DOHH2 (cell line): ENCODE measurements around the gene NFIA.

ENCODE experiments used
- H3F3A ChIP-seq: fragments of 200-600 bp; sonication (generic), shearing (Covaris generic); 2 replicates; pipeline ENCODE4 v1.6.0; 2016; ENCODE audit warnings: antibody characterized with exemption, mild to moderate bottlenecking; ENCODE audit not compliant: control insufficient read depth, insufficient read depth
- H3K27ac ChIP-seq: fragments of 200-600 bp; sonication (generic); 2 replicates; pipeline ENCODE4 v1.5.1; 2014; ENCODE audit warnings: low read depth, mild to moderate bottlenecking, low read length, moderate library complexity
- H3K27me3 ChIP-seq: fragments of 200-600 bp; sonication (generic); 2 replicates; pipeline ENCODE4 v1.6.1; 2014; ENCODE audit warnings: mild to moderate bottlenecking, low read length, mixed read lengths; ENCODE audit not compliant: control insufficient read depth
- H3K36me3 ChIP-seq: fragments of 200-600 bp; sonication (generic); 2 replicates; pipeline ENCODE4 v1.6.1; 2014; ENCODE audit warnings: mild to moderate bottlenecking, low read length, moderate library complexity, mixed read lengths; ENCODE audit not compliant: control insufficient read depth
- H3K4me1 ChIP-seq: fragments of 200-600 bp; sonication (generic); 2 replicates; pipeline ENCODE4 v1.6.1; 2014; ENCODE audit warnings: mild to moderate bottlenecking, low read length, mixed read lengths; ENCODE audit not compliant: control insufficient read depth
- H3K4me2 ChIP-seq: fragments of 200-600 bp; sonication (generic); 2 replicates; pipeline ENCODE4 v1.6.0; 2014; ENCODE audit warnings: mild to moderate bottlenecking, low read length, moderate library complexity
- H3K4me3 ChIP-seq: fragments of 200-600 bp; sonication (generic); 2 replicates; pipeline ENCODE4 v1.5.1; 2014; ENCODE audit warnings: mild to moderate bottlenecking, low read length, mixed read lengths
- H3K79me2 ChIP-seq: fragments of 200-600 bp; sonication (generic); 2 replicates; pipeline ENCODE4 v1.6.1; 2014; ENCODE audit warnings: mild to moderate bottlenecking, low read length, mixed read lengths; ENCODE audit not compliant: control insufficient read depth
- H3K9me2 ChIP-seq: fragments of 200-600 bp; sonication (generic); replicated peaks from 2 replicates; pipeline ENCODE4 v1.6.1; 2014; ENCODE audit warnings: mild to moderate bottlenecking, low read length, mixed read lengths; ENCODE audit not compliant: control insufficient read depth
- H3K9me3 ChIP-seq: fragments of 200-600 bp; sonication (generic); 2 replicates; pipeline ENCODE4 v1.6.1; 2014; ENCODE audit warnings: antibody characterized with exemption, low read length, mixed read lengths; ENCODE audit not compliant: control insufficient read depth, insufficient read depth
- H4K20me1 ChIP-seq: fragments of 200-600 bp; sonication (generic); 2 replicates; pipeline ENCODE4 v1.6.0; 2014; ENCODE audit warnings: low read depth, mild to moderate bottlenecking, antibody characterized with exemption, low read length, moderate library complexity; ENCODE audit not compliant: control insufficient read depth, insufficient read depth
- CTCF ChIP-seq: fragments of 200-600 bp; sonication (generic); IDR thresholded peaks from one replicate; pipeline ENCODE4 v1.5.1; 2014; ENCODE audit warnings: antibody characterized with exemption, mild to moderate bottlenecking, low read depth, low read length; ENCODE audit not compliant: poor library complexity, severe bottlenecking
- EZH2phosphoT487 ChIP-seq: fragments of 200-600 bp; sonication (generic); IDR thresholded peaks from 2 replicates; pipeline ENCODE4 v1.6.1; 2017; ENCODE audit warnings: borderline replicate concordance, mild to moderate bottlenecking, antibody characterized with exemption, low read length, moderate library complexity, mixed read lengths

The NFIA gene

DNA sequence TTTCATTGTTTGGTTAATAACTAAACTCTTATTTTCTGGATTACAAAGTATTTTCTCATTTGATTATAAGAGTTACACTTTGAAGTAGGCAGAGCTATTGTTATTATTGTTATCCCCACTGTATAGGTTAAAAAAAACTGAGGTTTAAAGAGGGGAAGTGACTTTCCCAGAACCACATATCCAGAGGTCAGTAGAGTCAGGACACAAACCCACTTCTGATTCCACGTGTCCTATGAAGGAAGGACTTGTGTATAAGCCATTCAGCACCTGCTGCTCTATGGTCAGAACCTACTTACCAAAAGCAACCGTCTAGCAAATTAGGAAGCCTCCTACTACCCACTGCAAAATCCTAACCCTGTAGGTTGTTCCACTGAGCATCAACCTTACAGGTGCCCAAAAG is 351.3 kb downstream of the NFIA start:
- H3K9me3 ChIP-seq: no peaks in the 10 kb centered on the region
- H3K9me2 ChIP-seq: no peaks in the 10 kb centered on the region
- no peak overlapping the region for H3K4me3 ChIP-seq
- no peaks in the 10 kb centered on the region for H3K4me1 ChIP-seq
- H3K4me2 ChIP-seq: no peak overlapping the region
- H3F3A ChIP-seq: no peaks in the 10 kb centered on the region
- TF ChIP-seq EZH2phosphoT487 (no peak), CTCF (no peak)
- H3K27me3 ChIP-seq: no peaks in the 10 kb centered on the region
- no peaks in the 10 kb centered on the region for H3K36me3 ChIP-seq
- H3K79me2 ChIP-seq: no peaks in the 10 kb centered on the region
- H4K20me1 ChIP-seq: no peaks in the 10 kb centered on the region
- no peak overlapping the region for H3K27ac ChIP-seq

DNA sequence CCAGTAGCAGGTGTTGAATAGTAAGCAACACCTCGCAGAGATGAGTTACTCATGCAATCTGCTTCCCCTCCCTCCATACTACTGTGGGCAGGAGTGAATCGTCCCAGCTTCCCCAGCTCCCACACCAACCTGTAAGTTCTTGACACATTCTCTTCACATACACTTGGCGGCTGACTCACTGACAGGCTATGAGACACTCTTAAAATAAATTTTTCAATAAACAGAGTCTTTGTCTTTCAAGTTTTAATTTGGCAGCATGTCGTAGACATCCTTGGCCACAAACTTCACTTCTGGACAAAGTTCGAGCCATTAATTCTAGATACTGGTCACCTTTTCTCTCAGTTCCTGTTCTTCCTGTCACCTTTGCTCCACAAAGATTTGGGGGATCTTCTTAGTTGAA is 351.9 kb downstream of the NFIA start:
- H3K4me1 ChIP-seq: no peaks in the 10 kb centered on the region
- H3K9me2 ChIP-seq: no peaks in the 10 kb centered on the region
- no peaks in the 10 kb centered on the region for H3K79me2 ChIP-seq
- no peaks in the 10 kb centered on the region for H3K9me3 ChIP-seq
- H4K20me1 ChIP-seq: no peaks in the 10 kb centered on the region
- TF ChIP-seq EZH2phosphoT487: no peak
- no peak for TF ChIP-seq CTCF
- no peaks in the 10 kb centered on the region for H3K36me3 ChIP-seq
- no peak overlapping the region for H3K27ac ChIP-seq
- H3K27me3 ChIP-seq: no peaks in the 10 kb centered on the region
- no peaks in the 10 kb centered on the region for H3F3A ChIP-seq
- H3K4me3 ChIP-seq: no peak overlapping the region
- no peak overlapping the region for H3K4me2 ChIP-seq

DNA sequence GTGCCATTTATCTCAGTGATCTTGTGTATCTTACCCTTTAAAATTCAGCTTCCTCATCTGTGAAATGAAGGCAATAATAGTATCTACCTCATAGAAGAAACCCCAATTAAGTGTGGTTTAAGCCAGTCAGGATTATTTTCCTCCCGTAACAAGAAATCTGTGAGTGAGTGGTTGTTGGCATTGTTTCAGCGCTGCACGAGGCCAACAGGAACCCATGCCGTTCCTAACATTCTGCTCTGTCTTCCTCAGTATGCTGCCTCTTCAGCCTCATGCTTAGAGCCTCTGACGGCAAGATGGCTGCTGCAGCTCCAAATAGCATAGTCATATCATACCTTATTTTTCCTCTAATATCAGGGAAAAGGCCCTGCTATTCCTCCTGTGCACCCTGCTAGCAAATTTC is 352.9 kb downstream of the NFIA start:
- TF ChIP-seq EZH2phosphoT487: no peak
- TF ChIP-seq CTCF: no peak
- H4K20me1 ChIP-seq: no peaks in the 10 kb centered on the region
- no peak overlapping the region for H3K4me2 ChIP-seq
- no peaks in the 10 kb centered on the region for H3K36me3 ChIP-seq
- H3K27me3 ChIP-seq: no peaks in the 10 kb centered on the region
- H3K4me1 ChIP-seq: no peaks in the 10 kb centered on the region
- H3K9me2 ChIP-seq: no peaks in the 10 kb centered on the region
- no peak overlapping the region for H3K4me3 ChIP-seq
- H3F3A ChIP-seq: no peaks in the 10 kb centered on the region
- no peaks in the 10 kb centered on the region for H3K9me3 ChIP-seq
- H3K27ac ChIP-seq: no peak overlapping the region
- no peaks in the 10 kb centered on the region for H3K79me2 ChIP-seq

- Histone ChIP-seq H3K27ac (no peak overlapping the region), H3K4me1 (no peaks in the 10 kb centered on the region), H3F3A (no peaks in the 10 kb centered on the region), H3K36me3 (no peaks in the 10 kb centered on the region), H4K20me1 (no peaks in the 10 kb centered on the region), H3K79me2 (no peaks in the 10 kb centered on the region), H3K9me3 (no peaks in the 10 kb centered on the region), H3K4me3 (no peak overlapping the region), H3K4me2 (no peak overlapping the region), H3K9me2 (no peaks in the 10 kb centered on the region), H3K27me3 (no peaks in the 10 kb centered on the region)
- TF ChIP-seq CTCF (peak; percentile 43), EZH2phosphoT487 (no peak)
These were observed 353.7 kb downstream of the NFIA start for GRCh38 chr1:61436016-61436415.
